ENCODE measurements around the gene NDC80. TPM values are rescaled to one million over a fixed set of nuclear protein-coding genes. Genes with fewer than 3 reads are reported as not detected.
"Not testable (repeated sequence)": the region's sequence is repeated elsewhere in the genome, so short reads cannot be mapped to it uniquely, and the experiment has no call there.

Gene NDC80
- total and polyA plus RNA-seq, 8 donors: 1.7 to 47.6 (median 22.3) TPM

- Histone ChIP-seq H3K27ac (no peak overlapping the region), H3K4me3 (no peak overlapping the region), H3K4me1 (no peaks in the 10 kb centered on the region), H3K36me3 (peaks cover 0 to 12% of the 10 kb centered on the region in 2 donors), H3K27me3 (no peaks in the 10 kb centered on the region), H3K9me3 (no peaks in the 10 kb centered on the region)
- DNase-seq (no peak), ATAC-seq (no peak)
- no peak for TF ChIP-seq CTCF (IDR thresholded peaks at IDR 0.05)
- intact Hi-C loops (cut with DNase I): loop anchor here in 1 of 2 donors (5.0 to 10.0 kb wide), 2 partner anchors 203 to 436 kb away; no protein-coding TSS in a partner anchor
Measured at GRCh38 chr18:2540575-2540974, 30.8 kb upstream of the NDC80 start.

DNA sequence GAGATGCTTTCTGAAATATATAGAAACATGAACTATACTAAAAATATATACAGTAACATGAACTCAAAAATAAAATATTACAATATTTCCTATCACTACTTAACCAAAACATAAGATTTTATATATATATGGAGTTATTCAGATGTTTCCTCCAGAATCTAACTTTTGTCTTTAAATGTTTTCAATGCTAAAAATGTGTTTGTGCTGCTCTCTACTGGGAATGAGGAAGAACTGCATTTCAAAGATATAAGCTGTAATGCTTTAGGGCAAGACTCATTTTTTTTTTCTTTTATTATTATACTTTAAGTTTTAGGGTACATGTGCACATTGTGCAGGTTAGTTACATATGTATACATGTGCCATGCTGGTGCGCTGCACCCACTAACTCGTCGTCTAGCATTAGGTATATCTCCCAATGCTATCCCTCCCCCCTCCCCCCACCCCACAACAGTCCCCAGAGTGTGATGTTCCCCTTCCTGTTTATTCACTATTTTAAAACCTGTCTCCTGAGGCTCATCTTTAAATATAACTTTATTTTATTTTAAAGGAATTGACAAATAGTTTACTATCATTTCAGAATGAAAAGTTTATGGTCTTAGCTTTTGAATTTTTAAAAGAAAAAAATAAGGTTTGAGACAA, 29.3 kb upstream of the NDC80 start:
- peaks cover 0 to 17% of the 10 kb centered on the region in 2 donors for H3K36me3 ChIP-seq
- H3K4me3 ChIP-seq, H3K27me3 ChIP-seq, H3K4me1 ChIP-seq, H3K27ac ChIP-seq, H3K9me3 ChIP-seq: not testable (repeated sequence)
- TF ChIP-seq CTCF (IDR thresholded peaks at IDR 0.05): peak; percentile 59 to 61
- DNase-seq (peak in 2 of 4 donors; percentile 5 to 33), ATAC-seq (peak; percentile 65)
- intact Hi-C loops (cut with DNase I): loop anchor here in 1 of 2 donors (5.0 to 10.0 kb wide), 2 partner anchors 205 to 437 kb away; no protein-coding TSS in a partner anchor

GRCh38 chr18:2545155-2545554, 26.2 kb upstream of the NDC80 start:
- intact Hi-C loops (cut with DNase I): loop anchor here in 1 of 2 donors (10.0 kb wide), 1 partner anchor 440 kb away; no protein-coding TSS in a partner anchor
- H3K4me1 ChIP-seq: no peaks in the 10 kb centered on the region
- no peak for TF ChIP-seq CTCF (IDR thresholded peaks at IDR 0.05)
- no peak overlapping the region for H3K27ac ChIP-seq
- no peak overlapping the region for H3K4me3 ChIP-seq
- peaks cover 0 to 12% of the 10 kb centered on the region in 2 donors for H3K36me3 ChIP-seq
- H3K9me3 ChIP-seq: no peaks in the 10 kb centered on the region
- DNase-seq (no peak), ATAC-seq (no peak)
- H3K27me3 ChIP-seq: no peaks in the 10 kb centered on the region

GRCh38 chr18:2547477-2548087, 23.8 kb upstream of the NDC80 start:
- intact Hi-C loops (cut with DNase I): loop anchor here in 1 of 2 donors (10.0 kb wide), 1 partner anchor 443 kb away; no protein-coding TSS in a partner anchor
- Histone ChIP-seq H3K9me3 (no peaks in the 10 kb centered on the region), H3K4me3 (no peak overlapping the region), H3K4me1 (no peaks in the 10 kb centered on the region), H3K27ac (no peak overlapping the region), H3K36me3 (peaks cover 0 to 26% of the 10 kb centered on the region in 2 donors), H3K27me3 (no peaks in the 10 kb centered on the region)
- ATAC-seq (peak; percentile 79), DNase-seq (peak in 1 of 4 donors; percentile 53)
- peak; percentile 23 to 63 for TF ChIP-seq CTCF (IDR thresholded peaks at IDR 0.05)

DNA sequence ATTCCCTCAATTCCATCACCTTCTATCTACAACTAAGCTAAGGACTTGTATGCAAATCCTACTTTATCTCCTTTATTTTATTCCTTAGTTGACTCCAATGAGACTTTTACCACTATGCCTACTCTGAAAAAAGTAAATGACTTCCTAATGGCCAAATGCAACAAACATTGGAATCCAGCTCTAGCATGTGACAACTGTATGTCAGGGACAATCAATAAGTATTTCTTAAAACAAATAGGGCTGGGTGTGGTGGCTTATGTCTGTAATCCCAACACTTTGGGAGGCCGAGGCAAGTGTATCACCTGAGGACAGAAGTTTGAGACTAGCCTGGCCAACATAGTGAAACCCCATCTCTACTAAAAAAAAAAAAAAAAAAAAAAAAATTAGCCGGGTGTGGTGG, 21.9 kb upstream of the NDC80 start:
- Histone ChIP-seq H3K4me1 (no peaks in the 10 kb centered on the region), H3K36me3 (peaks cover 0 to 22% of the 10 kb centered on the region in 2 donors), H3K4me3 (no peak overlapping the region), H3K9me3 (no peaks in the 10 kb centered on the region), H3K27ac (no peak overlapping the region), H3K27me3 (no peaks in the 10 kb centered on the region)
- no peak for TF ChIP-seq CTCF (IDR thresholded peaks at IDR 0.05)
- ATAC-seq: no peak
- DNase-seq: no peak
- intact Hi-C loops (cut with DNase I): loop anchor here in 1 of 2 donors (10.0 kb wide), 1 partner anchor 445 kb away; no protein-coding TSS in a partner anchor
